HG03521 (cell line): Measurements from ENCODE around the gene C17orf107.

Experiments
- ATAC-seq: cut with Tn5 transposase; IDR thresholded peaks from one replicate; pipeline ENCODE4 v1.9.1; 2021; ENCODE audit warnings: mild to moderate bottlenecking, moderate library complexity; ENCODE audit not compliant: unreplicated experiment

The C17orf107 gene

GRCh38 chr17:4872786-4873185, 26.6 kb upstream of the C17orf107 start:
- no peak for ATAC-seq

- no peak for ATAC-seq
Measured at GRCh38 chr17:4877089-4877488, 22.2 kb upstream of the C17orf107 start.

GRCh38 chr17:4879601-4880000, 19.7 kb upstream of the C17orf107 start:
- no peak for ATAC-seq

- no peak for ATAC-seq
Measured at GRCh38 chr17:4880857-4881256, 18.5 kb upstream of the C17orf107 start.

- ATAC-seq, result no peak
Measured at GRCh38 chr17:4881761-4882555, 17.4 kb upstream of the C17orf107 start.

GRCh38 chr17:4884489-4884888, 14.8 kb upstream of the C17orf107 start:
- ATAC-seq, result no peak

GRCh38 chr17:4886830-4887229, 12.5 kb upstream of the C17orf107 start:
- no peak for ATAC-seq

- ATAC-seq, result no peak
Measured at GRCh38 chr17:4887581-4887980, 11.8 kb upstream of the C17orf107 start.

GRCh38 chr17:4891411-4892410, 7.6 kb upstream of the C17orf107 start:
- ATAC-seq, result no peak

- no peak for ATAC-seq
Measured at GRCh38 chr17:4892499-4893221, 6.7 kb upstream of the C17orf107 start.

- ATAC-seq, result no peak
Measured at GRCh38 chr17:4893272-4893671, 6.1 kb upstream of the C17orf107 start.

- no peak for ATAC-seq
Measured at GRCh38 chr17:4893721-4894560, 5.4 kb upstream of the C17orf107 start.

GRCh38 chr17:4895121-4895520, 4.2 kb upstream of the C17orf107 start:
- no peak for ATAC-seq

- ATAC-seq, result no peak
Measured at GRCh38 chr17:4895657-4896331, 3.5 kb upstream of the C17orf107 start.

GRCh38 chr17:4896332-4897197, 2.8 kb upstream of the C17orf107 start:
- no peak for ATAC-seq

- ATAC-seq, result no peak
Measured at GRCh38 chr17:4897198-4897687, 2.1 kb upstream of the C17orf107 start.

GRCh38 chr17:4897785-4898184, 1.6 kb upstream of the C17orf107 start:
- ATAC-seq, result no peak

GRCh38 chr17:4898351-4898750, 985 bp upstream of the C17orf107 start:
- ATAC-seq, result no peak

- ATAC-seq, result no peak
Measured at GRCh38 chr17:4898927-4899326, 409 bp upstream of the C17orf107 start.
